HUES48 (cell line): Measurements from ENCODE around the gene GLMN.

Experiments used
- H3K27ac ChIP-seq: one replicate; pipeline ENCODE4 v1.7.0; 2013; ENCODE audit warnings: low read depth, low read length, inconsistent platforms
- H3K27me3 ChIP-seq: 2 replicates; pipeline ENCODE4 v1.6.1; 2013; ENCODE audit warnings: mild to moderate bottlenecking, low read length; ENCODE audit not compliant: control insufficient read depth, insufficient read depth
- H3K36me3 ChIP-seq: 2 replicates; pipeline ENCODE4 v1.6.1; 2013; ENCODE audit warnings: low read length; ENCODE audit not compliant: control insufficient read depth, insufficient read depth
- H3K4me1 ChIP-seq: 2 replicates; pipeline ENCODE4 v1.6.1; 2013; ENCODE audit warnings: mild to moderate bottlenecking, low read length; ENCODE audit not compliant: control insufficient read depth, insufficient read depth
- H3K4me3 ChIP-seq: 2 replicates; pipeline ENCODE4 v1.5.1; 2013; ENCODE audit warnings: mild to moderate bottlenecking, low read depth, low read length
- H3K9ac ChIP-seq: 2 replicates; pipeline ENCODE4 v1.6.1; 2013; ENCODE audit warnings: mild to moderate bottlenecking, low read depth, low read length, moderate library complexity
- H3K9me3 ChIP-seq: 2 replicates; pipeline ENCODE4 v1.6.1; 2013; ENCODE audit warnings: low read length; ENCODE audit not compliant: control insufficient read depth, insufficient read depth

Gene GLMN

DNA sequence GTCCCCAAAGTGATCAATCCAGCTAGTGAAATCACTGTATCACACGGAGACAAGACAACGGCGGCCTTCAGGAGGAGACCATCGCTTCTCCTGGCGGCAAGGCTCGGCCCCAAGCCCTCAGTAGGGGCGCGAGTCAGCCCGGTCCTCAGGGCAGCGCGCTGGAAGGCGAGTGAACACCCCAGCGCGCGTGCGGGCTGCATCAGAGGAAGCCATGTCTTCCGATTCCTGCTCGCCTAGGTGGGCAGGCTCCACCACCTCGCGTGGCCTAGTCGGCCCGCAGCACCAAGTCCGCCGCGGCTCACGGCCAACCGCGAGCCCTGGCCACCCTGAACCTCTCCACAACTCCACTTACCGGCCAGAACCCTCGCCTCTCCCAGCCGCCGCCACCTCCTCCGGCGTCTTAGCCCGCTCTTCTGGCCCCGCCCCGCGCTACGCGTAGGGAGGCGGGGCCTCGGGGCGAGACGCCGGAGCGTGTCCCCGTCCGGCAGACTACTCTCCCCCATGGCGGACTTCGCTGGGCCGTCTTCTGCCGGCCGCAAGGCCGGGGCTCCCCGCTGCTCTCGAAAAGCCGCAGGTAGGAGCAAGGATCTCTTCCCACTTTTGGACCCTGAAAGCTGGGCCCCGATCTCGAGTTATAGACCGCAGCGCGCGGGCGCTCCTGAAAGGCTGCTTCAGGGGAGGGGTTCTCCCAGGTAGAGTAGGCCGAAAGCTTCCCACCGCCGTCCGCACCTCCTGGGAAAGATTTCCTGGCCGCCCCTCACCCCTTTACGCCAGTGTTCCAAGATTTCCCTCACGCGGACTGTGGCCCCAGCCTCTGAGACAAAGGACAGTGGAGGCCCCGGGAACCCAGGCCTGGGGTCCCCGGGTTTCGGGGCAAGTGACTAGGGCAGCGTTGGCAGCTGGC lies at the start of gene GLMN, which contains the start of gene RPAP2:
Gene GLMN, minus strand, starts transcription at position 415 of the 904 bp plus-strand sequence. CDS start 988 bp downstream, outside the sequence.
Gene RPAP2, plus strand, starts transcription at position 487 of the 904 bp plus-strand sequence. Its CDS starts 15 bp downstream, at position 502.
- Histone ChIP-seq H3K27ac (peak within 1 kb of the TSS; percentile 95), H3K9ac (peak within 1 kb of the TSS; percentile 97), H3K4me1 (0 out of 2 replicates have a peak, but pooled peaks cover 4% of the 10 kb centered on the region), H3K4me3 (peak within 1 kb of the TSS; percentile 98), H3K27me3 (no peaks in the 10 kb centered on the region), H3K36me3 (peaks cover 48% of the 10 kb centered on the region), H3K9me3 (no peaks in the 10 kb centered on the region)

DNA sequence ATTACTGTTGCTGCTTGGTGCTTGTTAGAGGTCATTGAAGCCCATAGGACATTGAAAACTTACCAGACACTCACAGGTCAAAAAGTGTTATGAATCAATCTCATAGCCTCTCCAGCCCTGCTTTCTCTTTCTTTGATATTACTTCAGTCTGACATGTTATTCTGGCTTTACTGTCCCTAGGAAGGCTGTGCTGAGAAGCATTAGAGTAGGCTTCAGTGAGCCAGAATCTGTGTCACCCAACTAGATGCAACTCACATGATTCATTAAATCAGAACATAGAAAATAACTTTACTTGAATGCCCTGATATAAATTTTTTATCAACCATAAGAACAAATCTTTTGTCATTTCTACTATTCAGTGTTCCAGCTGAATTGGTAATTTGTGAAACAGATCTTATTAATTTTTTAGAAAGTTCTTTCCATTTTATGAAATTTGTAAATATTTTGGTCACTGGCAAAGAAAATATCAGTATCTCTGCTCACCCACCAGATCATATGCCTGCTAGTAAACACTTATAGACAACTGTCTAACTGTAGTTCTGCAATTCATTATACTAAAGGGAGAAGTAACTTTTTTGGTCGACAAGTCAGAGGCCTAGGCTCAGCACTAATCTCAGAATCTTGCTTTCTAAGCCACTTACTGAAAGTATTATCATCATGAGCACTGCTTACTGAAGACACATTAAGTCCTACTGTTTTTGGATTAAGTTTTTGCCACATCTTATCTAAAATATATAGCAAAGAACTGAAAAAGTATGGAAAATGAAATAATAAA lies 48.3 kb upstream of the GLMN start:
- no peak overlapping the region for H3K9ac ChIP-seq
- H3K4me3 ChIP-seq, result no peak overlapping the region
- H3K36me3 ChIP-seq, result peaks cover 40% of the 10 kb centered on the region
- H3K27me3 ChIP-seq, result no peaks in the 10 kb centered on the region
- H3K4me1 ChIP-seq, result no peaks in the 10 kb centered on the region
- no peaks in the 10 kb centered on the region for H3K9me3 ChIP-seq
- H3K27ac ChIP-seq, result no peak overlapping the region

DNA sequence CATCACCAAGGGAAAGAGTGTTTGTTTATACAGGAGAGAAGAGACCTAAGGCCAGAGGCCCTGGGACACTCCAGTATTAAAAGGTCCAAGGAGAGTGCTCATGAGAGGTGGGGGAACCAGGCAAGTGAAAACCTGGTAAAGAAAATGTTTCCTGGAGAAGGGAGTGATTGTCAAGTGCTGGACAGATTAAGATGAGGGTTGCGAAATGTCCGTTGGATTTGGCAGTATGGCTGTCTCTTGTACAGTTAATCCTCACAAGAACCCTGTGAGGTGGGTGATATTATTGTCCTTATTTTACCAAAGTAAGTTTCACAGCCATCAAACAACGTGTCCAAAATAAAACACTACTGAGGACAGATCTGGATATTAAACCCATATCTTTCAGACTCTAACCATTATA lies 44.3 kb upstream of the GLMN start:
- Histone ChIP-seq H3K27ac (no peak overlapping the region), H3K36me3 (peaks cover 33% of the 10 kb centered on the region), H3K4me1 (no peaks in the 10 kb centered on the region), H3K9me3 (no peaks in the 10 kb centered on the region), H3K9ac (no peak overlapping the region), H3K4me3 (no peak overlapping the region), H3K27me3 (no peaks in the 10 kb centered on the region)

DNA sequence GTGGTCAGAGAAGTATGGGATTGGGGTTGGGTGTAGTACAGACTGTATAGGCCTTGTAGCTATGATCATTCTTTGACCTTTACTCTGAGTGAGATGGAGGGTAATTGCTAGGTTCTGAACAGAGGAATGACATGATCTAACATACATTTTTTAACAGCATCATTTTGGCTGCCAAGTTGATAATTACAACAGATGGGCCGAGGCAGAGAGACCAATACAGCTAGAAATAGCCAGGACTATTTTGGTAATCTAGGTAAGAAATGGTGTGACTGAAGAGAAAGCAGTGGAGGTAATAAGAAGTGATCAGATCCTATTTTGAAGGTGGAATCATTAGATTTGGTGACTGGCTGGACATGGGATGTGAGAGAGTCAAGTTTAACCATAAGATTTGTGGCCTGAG lies 43.6 kb upstream of the GLMN start:
- H3K4me1 ChIP-seq, result no peaks in the 10 kb centered on the region
- no peak overlapping the region for H3K4me3 ChIP-seq
- no peak overlapping the region for H3K27ac ChIP-seq
- no peaks in the 10 kb centered on the region for H3K9me3 ChIP-seq
- no peaks in the 10 kb centered on the region for H3K27me3 ChIP-seq
- no peak overlapping the region for H3K9ac ChIP-seq
- peaks cover 37% of the 10 kb centered on the region for H3K36me3 ChIP-seq

DNA sequence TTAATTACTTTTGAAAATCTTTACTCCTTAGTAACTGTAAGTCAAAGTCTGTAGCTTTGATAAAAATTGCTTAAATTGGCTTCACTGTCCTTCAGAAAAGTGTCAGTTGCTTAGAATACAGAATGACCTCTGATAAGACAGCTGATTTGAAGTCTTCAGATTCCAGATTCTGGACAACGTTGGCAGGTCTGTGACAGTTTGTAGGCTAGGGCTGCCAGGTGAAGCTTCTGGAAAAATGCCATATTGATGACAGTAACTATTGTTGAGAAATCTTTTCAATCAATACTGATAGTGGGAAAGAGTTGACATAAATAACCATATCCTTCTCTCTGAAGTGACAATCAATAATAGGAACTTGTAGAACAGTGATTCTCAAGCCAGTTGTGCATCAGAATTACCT lies 41.4 kb upstream of the GLMN start:
- no peak overlapping the region for H3K4me3 ChIP-seq
- no peak overlapping the region for H3K9ac ChIP-seq
- no peaks in the 10 kb centered on the region for H3K9me3 ChIP-seq
- no peak overlapping the region for H3K27ac ChIP-seq
- H3K27me3 ChIP-seq, result no peaks in the 10 kb centered on the region
- H3K36me3 ChIP-seq, result peaks cover 35% of the 10 kb centered on the region
- H3K4me1 ChIP-seq, result no peaks in the 10 kb centered on the region

GRCh38 chr1:92333668-92334067 lies 34.9 kb upstream of the GLMN start:
- Histone ChIP-seq H3K9ac (no peak overlapping the region), H3K9me3 (no peaks in the 10 kb centered on the region), H3K27me3 (no peaks in the 10 kb centered on the region), H3K36me3 (peaks cover 31% of the 10 kb centered on the region), H3K4me1 (no peaks in the 10 kb centered on the region), H3K4me3 (no peak overlapping the region), H3K27ac (no peak overlapping the region)

GRCh38 chr1:92329347-92330129 lies 30.8 kb upstream of the GLMN start:
- Histone ChIP-seq H3K27me3 (no peaks in the 10 kb centered on the region), H3K36me3 (peaks cover 32% of the 10 kb centered on the region), H3K9ac (no peak overlapping the region), H3K27ac (no peak overlapping the region), H3K4me3 (no peak overlapping the region), H3K9me3 (peaks cover 14% of the 10 kb centered on the region), H3K4me1 (no peaks in the 10 kb centered on the region)

GRCh38 chr1:92327794-92328193 lies 29.0 kb upstream of the GLMN start:
- Histone ChIP-seq H3K27ac (no peak overlapping the region), H3K4me3 (no peak overlapping the region), H3K4me1 (no peaks in the 10 kb centered on the region), H3K36me3 (peaks cover 41% of the 10 kb centered on the region), H3K9me3 (peaks cover 14% of the 10 kb centered on the region), H3K27me3 (no peaks in the 10 kb centered on the region), H3K9ac (no peak overlapping the region)

DNA sequence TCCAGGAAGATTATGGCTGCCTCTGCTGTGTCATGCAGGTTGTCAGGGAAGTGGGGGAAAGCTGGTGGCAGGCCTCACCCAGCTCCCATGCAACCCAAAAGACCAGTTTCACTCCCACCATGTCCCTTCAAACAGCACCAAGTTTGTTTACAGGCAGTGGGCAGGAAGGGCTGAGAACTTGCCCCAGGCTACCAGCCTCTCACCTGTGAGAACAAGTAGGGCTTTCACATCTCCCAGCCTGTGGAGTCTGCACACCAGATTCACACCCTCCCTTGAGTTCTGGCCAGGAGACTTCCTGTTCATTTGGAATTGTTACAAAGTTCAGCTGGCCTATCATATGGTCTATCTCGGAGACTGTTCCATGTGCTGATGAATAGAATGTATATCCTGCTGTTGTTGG lies 27.9 kb upstream of the GLMN start:
- Histone ChIP-seq H3K36me3 (peaks cover 41% of the 10 kb centered on the region), H3K27ac (no peak overlapping the region), H3K4me3 (no peak overlapping the region), H3K9me3 (peaks cover 14% of the 10 kb centered on the region), H3K27me3 (no peaks in the 10 kb centered on the region), H3K9ac (no peak overlapping the region), H3K4me1 (no peaks in the 10 kb centered on the region)

DNA sequence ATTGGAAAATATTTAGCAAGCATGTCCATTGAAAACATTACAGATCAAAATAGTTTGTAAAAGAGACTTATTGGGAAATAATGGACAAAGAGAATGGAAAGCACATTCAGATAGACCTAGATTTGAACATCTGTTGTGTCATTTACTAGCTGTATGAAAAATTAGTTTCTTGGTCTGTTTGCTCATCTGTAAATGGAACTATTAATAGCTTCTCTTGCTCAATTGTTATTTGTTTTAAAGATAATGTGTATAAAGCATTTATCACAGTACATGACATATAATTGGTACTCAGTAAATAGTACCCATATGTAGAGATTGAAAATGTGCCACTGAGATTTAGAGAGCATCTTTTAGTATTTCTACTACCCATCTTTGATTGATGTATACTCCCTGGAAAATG lies 26.0 kb upstream of the GLMN start:
- H3K9me3 ChIP-seq, result peaks cover 14% of the 10 kb centered on the region
- H3K27ac ChIP-seq, result no peak overlapping the region
- H3K36me3 ChIP-seq, result peaks cover 52% of the 10 kb centered on the region

More for the DNA sequence above, 26.0 kb upstream of the GLMN start:
- Histone ChIP-seq H3K4me3 (no peak overlapping the region), H3K4me1 (no peaks in the 10 kb centered on the region), H3K9ac (no peak overlapping the region), H3K27me3 (no peaks in the 10 kb centered on the region)
